Neural cell (in vitro differentiated cells): ENCODE data around the gene PNKD. TPM values are rescaled to one million over a fixed set of nuclear protein-coding genes. Genes with fewer than 3 reads are reported as not detected.

Source experiments
- H2AFZ ChIP-seq: fragments of 200-600, 300-800 bp; sonication (generic), shearing (Covaris generic); 2 replicates; pipeline ENCODE4 v1.6.0; 2014; ENCODE audit warnings: low read depth, mild to moderate bottlenecking, antibody characterized with exemption, low read length, moderate library complexity
- H3F3A ChIP-seq: fragments of 200-600 bp; shearing (Covaris generic); 2 replicates; pipeline ENCODE4 v1.6.1; 2016; ENCODE audit warnings: mild to moderate bottlenecking, moderate library complexity, mixed read lengths, antibody characterized with exemption, low read length; ENCODE audit not compliant: insufficient read depth, poor library complexity, severe bottlenecking
- H3K27ac ChIP-seq: fragments of 200-600, 300-800 bp; sonication (generic), shearing (Covaris generic); 2 replicates; pipeline ENCODE4 v1.5.1; 2014; ENCODE audit warnings: mild to moderate bottlenecking, low read length, moderate library complexity
- H3K27me3 ChIP-seq: fragments of 300-800, 200-600 bp; sonication (generic), shearing (Covaris generic); 2 replicates; pipeline ENCODE4 v1.6.0; 2014; ENCODE audit warnings: mild to moderate bottlenecking, low read depth, low read length, moderate library complexity; ENCODE audit not compliant: insufficient read depth
- H3K36me3 ChIP-seq: fragments of 300-800, 200-600 bp; sonication (generic), shearing (Covaris generic); 2 replicates; pipeline ENCODE4 v1.5.1; 2014; ENCODE audit warnings: mild to moderate bottlenecking, antibody characterized with exemption, low read length, moderate library complexity; ENCODE audit not compliant: insufficient read depth
- H3K4me2 ChIP-seq: fragments of 300-800, 200-600 bp; sonication (generic), shearing (Covaris generic); 2 replicates; pipeline ENCODE4 v1.6.0; 2014; ENCODE audit warnings: mild to moderate bottlenecking, low read length
- H3K4me3 ChIP-seq: fragments of 300-800, 200-600 bp; sonication (generic), shearing (Covaris generic); 2 replicates; pipeline ENCODE4 v1.5.1; 2014; ENCODE audit warnings: mild to moderate bottlenecking, low read length, moderate library complexity
- H3K79me2 ChIP-seq: fragments of 200-600 bp; shearing (Covaris generic); replicated peaks from 2 replicates; pipeline ENCODE4 v1.6.0; 2014; ENCODE audit warnings: mild to moderate bottlenecking, low read length, moderate library complexity; ENCODE audit not compliant: insufficient read depth
- H3K9ac ChIP-seq: fragments of 300-800, 200-600 bp; sonication (generic), shearing (Covaris generic); 2 replicates; pipeline ENCODE4 v1.6.1; 2016; ENCODE audit warnings: mild to moderate bottlenecking, low read length, mixed read lengths
- H3K9me2 ChIP-seq: fragments of 200-600 bp; shearing (Covaris generic); 2 replicates; pipeline ENCODE4 v1.6.1; 2016; ENCODE audit warnings: mild to moderate bottlenecking, low read length, mixed read lengths; ENCODE audit not compliant: insufficient read depth
- H3K9me3 ChIP-seq: fragments of 200-600, 300-800 bp; sonication (generic), shearing (Covaris generic); 2 replicates; pipeline ENCODE4 v1.6.1; 2016; ENCODE audit warnings: mild to moderate bottlenecking, mixed run types, low read length, moderate library complexity, mixed read lengths
- H4K20me1 ChIP-seq: fragments of 200-600 bp; shearing (Covaris generic); 2 replicates; pipeline ENCODE4 v1.6.1; 2016; ENCODE audit warnings: mild to moderate bottlenecking, mixed run types; ENCODE audit not compliant: insufficient read depth
- EP300 ChIP-seq: fragments of 450-650 bp; conservative IDR thresholded peaks from 2 replicates; pipeline ENCODE4 v1.6.1; 2014; ENCODE audit warnings: antibody characterized with exemption, mild to moderate bottlenecking, moderate library complexity; ENCODE audit not compliant: poor library complexity, severe bottlenecking
- EZH2 ChIP-seq: fragments of 200-600, 300-800 bp; shearing (Covaris generic), sonication (generic); IDR thresholded peaks from 2 replicates; pipeline ENCODE4 v1.6.1; 2014; ENCODE audit warnings: antibody characterized with exemption, low read length, borderline replicate concordance, mild to moderate bottlenecking; ENCODE audit not compliant: insufficient read depth, poor library complexity, severe bottlenecking
- MXI1 ChIP-seq: fragments of 450-650 bp; conservative IDR thresholded peaks from 2 replicates; pipeline ENCODE4 v1.6.1; 2014; ENCODE audit warnings: antibody characterized with exemption, mild to moderate bottlenecking; ENCODE audit not compliant: poor library complexity, severe bottlenecking
- POLR2AphosphoS5 ChIP-seq: IDR thresholded peaks from 2 replicates; pipeline ENCODE4 v1.6.1; 2012
- RAD21 ChIP-seq: fragments of 450-650 bp; conservative IDR thresholded peaks from 2 replicates; pipeline ENCODE4 v1.6.1; 2014; ENCODE audit warnings: antibody characterized with exemption, mild to moderate bottlenecking, moderate library complexity
- SMC3 ChIP-seq: fragments of 450-650 bp; conservative IDR thresholded peaks from 2 replicates; pipeline ENCODE4 v1.6.1; 2014; ENCODE audit warnings: antibody characterized with exemption, mild to moderate bottlenecking, moderate library complexity; ENCODE audit not compliant: poor library complexity
- TAF1 ChIP-seq: IDR thresholded peaks from 2 replicates; pipeline ENCODE4 v1.6.1; 2012; ENCODE audit warnings: low read depth
- polyA plus RNA-seq: library from polyadenylated mRNA; depleted of rRNA; stranded (reverse); fragments of >200 nt; gene quantifications from 2 replicates; pipeline ENCODE4 v1.2.3, GENCODE V29; 2014
- TF ChIP-seq, protein P1 (sequence below): fragments of 450-650 bp; IDR thresholded peaks from 2 replicates; pipeline ENCODE4 v1.5.1; 2014; ENCODE audit warnings: antibody characterized with exemption, mild to moderate bottlenecking, moderate library complexity; ENCODE audit not compliant: poor library complexity, severe bottlenecking
- TF ChIP-seq, protein P2 (sequence below): IDR thresholded peaks from 2 replicates; pipeline ENCODE4 v1.6.1; 2012; ENCODE audit warnings: borderline replicate concordance

Gene PNKD
- polyA plus RNA-seq, 1 donor from 2014 or later = 59.7 TPM

DNA sequence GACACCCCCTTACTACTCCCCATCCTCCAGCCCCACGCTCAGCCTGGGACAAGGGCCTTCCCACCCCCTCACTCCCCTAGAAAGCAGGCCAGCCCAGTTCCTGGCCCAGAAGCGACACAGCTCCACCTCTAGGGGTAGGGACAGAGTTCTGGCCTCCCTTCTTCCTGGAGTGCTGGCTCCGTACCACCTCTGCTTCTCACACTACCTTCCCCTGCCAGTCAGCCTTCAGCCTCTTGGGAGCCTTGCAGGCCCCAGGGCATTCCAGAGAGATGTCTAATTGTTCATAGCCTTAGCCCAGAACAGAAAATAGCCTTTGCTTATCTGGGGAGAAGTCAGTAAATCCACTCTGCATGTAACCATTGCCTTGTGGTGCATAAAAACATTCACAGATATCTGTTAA lies 73.3 kb downstream of the PNKD start:
- TF ChIP-seq RAD21 (no peak), SMC3 (no peak), EP300 (no peak), MXI1 (no peak), EZH2 (no peak), TAF1 (no peak), POLR2AphosphoS5 (no peak)
- TF ChIP-seq, protein P1, sequence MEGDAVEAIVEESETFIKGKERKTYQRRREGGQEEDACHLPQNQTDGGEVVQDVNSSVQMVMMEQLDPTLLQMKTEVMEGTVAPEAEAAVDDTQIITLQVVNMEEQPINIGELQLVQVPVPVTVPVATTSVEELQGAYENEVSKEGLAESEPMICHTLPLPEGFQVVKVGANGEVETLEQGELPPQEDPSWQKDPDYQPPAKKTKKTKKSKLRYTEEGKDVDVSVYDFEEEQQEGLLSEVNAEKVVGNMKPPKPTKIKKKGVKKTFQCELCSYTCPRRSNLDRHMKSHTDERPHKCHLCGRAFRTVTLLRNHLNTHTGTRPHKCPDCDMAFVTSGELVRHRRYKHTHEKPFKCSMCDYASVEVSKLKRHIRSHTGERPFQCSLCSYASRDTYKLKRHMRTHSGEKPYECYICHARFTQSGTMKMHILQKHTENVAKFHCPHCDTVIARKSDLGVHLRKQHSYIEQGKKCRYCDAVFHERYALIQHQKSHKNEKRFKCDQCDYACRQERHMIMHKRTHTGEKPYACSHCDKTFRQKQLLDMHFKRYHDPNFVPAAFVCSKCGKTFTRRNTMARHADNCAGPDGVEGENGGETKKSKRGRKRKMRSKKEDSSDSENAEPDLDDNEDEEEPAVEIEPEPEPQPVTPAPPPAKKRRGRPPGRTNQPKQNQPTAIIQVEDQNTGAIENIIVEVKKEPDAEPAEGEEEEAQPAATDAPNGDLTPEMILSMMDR = no peak
- TF ChIP-seq, protein P2, sequence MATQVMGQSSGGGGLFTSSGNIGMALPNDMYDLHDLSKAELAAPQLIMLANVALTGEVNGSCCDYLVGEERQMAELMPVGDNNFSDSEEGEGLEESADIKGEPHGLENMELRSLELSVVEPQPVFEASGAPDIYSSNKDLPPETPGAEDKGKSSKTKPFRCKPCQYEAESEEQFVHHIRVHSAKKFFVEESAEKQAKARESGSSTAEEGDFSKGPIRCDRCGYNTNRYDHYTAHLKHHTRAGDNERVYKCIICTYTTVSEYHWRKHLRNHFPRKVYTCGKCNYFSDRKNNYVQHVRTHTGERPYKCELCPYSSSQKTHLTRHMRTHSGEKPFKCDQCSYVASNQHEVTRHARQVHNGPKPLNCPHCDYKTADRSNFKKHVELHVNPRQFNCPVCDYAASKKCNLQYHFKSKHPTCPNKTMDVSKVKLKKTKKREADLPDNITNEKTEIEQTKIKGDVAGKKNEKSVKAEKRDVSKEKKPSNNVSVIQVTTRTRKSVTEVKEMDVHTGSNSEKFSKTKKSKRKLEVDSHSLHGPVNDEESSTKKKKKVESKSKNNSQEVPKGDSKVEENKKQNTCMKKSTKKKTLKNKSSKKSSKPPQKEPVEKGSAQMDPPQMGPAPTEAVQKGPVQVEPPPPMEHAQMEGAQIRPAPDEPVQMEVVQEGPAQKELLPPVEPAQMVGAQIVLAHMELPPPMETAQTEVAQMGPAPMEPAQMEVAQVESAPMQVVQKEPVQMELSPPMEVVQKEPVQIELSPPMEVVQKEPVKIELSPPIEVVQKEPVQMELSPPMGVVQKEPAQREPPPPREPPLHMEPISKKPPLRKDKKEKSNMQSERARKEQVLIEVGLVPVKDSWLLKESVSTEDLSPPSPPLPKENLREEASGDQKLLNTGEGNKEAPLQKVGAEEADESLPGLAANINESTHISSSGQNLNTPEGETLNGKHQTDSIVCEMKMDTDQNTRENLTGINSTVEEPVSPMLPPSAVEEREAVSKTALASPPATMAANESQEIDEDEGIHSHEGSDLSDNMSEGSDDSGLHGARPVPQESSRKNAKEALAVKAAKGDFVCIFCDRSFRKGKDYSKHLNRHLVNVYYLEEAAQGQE = no peak
- H3K9me3 ChIP-seq = no peaks in the 10 kb centered on the region
- no peaks in the 10 kb centered on the region for H3F3A ChIP-seq
- H3K36me3 ChIP-seq = no peaks in the 10 kb centered on the region
- no peaks in the 10 kb centered on the region for H3K9me2 ChIP-seq
- H3K79me2 ChIP-seq = no peaks in the 10 kb centered on the region
- H3K27me3 ChIP-seq = no peaks in the 10 kb centered on the region
- H3K9ac ChIP-seq = no peak overlapping the region
- no peak overlapping the region for H3K4me3 ChIP-seq
- H2AFZ ChIP-seq = no peak overlapping the region
- H3K27ac ChIP-seq = no peak overlapping the region
- no peaks in the 10 kb centered on the region for H4K20me1 ChIP-seq
- no peak overlapping the region for H3K4me2 ChIP-seq

DNA sequence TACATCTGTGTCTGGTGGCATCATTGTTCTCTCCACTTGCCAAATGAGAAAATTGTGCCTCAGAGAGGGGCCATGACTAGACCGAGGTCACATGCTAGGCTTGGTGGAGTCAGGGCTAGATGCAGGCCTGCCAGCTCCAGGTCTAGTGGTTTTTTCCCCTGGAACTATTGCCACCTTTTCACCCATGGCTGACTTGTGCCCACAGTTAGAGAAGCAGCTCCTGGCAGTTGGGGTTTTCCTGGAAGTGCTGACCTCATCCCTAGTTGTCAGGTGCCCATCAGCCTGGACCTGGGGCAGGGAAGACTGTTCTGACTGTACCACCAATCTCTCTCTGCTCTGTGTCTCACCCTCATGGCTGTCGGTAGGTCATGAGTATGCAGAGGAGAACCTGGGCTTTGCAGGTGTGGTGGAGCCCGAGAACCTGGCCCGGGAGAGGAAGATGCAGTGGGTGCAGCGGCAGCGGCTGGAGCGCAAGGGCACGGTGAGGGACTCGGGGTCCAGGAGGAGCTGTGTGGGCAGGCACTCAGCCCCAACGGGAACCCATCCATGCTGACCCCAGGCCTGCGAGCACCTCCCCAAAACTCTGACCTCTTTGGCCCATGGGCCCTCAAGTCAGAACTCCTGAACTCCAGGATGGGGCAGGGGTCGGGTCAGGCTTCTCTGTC lies 73.9 kb downstream of the PNKD start:
- Histone ChIP-seq H3K9me2 (no peaks in the 10 kb centered on the region), H3K9ac (no peak overlapping the region), H2AFZ (no peak overlapping the region), H3K27me3 (no peaks in the 10 kb centered on the region), H3K4me2 (no peak overlapping the region), H3F3A (no peaks in the 10 kb centered on the region), H3K27ac (no peak overlapping the region), H3K4me3 (no peak overlapping the region), H3K79me2 (no peaks in the 10 kb centered on the region), H4K20me1 (no peaks in the 10 kb centered on the region), H3K36me3 (no peaks in the 10 kb centered on the region), H3K9me3 (no peaks in the 10 kb centered on the region)
- TF ChIP-seq MXI1 (no peak), SMC3 (no peak), POLR2AphosphoS5 (no peak), EZH2 (no peak), RAD21 (no peak), TAF1 (no peak)
- TF ChIP-seq, protein P2 = no peak
- TF ChIP-seq, protein P1 = no peak
